Esophagus squamous epithelium (tissue), 5 donors: Measurements from ENCODE around the gene EEIG1. TPM values are rescaled to one million over a fixed set of nuclear protein-coding genes. Genes with fewer than 3 reads are reported as not detected.

ENCODE experiments used
- DNase-seq: peaks from one replicate; lab custom pipeline; 2025; lab: John Stamatoyannopoulos, UW
- H3K27ac ChIP-seq, 4 donors: fragments of 200-600 bp; sonication (generic); one replicate each; pipeline ENCODE4 v1.5.1; 2016 to 2019; ENCODE audit warnings: mild to moderate bottlenecking in 1 of 4
- H3K27me3 ChIP-seq, 4 donors: fragments of 200-600 bp; sonication (generic); 1 replicate in 3 of 4; 2 replicates in 1 of 4; pipeline versions ENCODE4 v1.5.1 to v1.6.0; 2017 to 2021; ENCODE audit warnings: antibody characterized with exemption in 1 of 4
- H3K36me3 ChIP-seq, 3 donors: fragments of 200-600 bp; sonication (generic); one replicate each; pipeline ENCODE4 v1.5.1; 2016 to 2019
- H3K4me1 ChIP-seq, 3 donors: fragments of 200-600 bp; sonication (generic); one replicate each; pipeline ENCODE4 v1.5.1; 2017 to 2019
- H3K4me3 ChIP-seq, 4 donors: fragments of 200-600 bp; sonication (generic); 1 replicate in 3 of 4; 2 replicates in 1 of 4; pipeline ENCODE4 v1.5.1; 2016 to 2019; ENCODE audit warnings: mild to moderate bottlenecking in 2 of 4, moderate library complexity in 1 of 4
- H3K9me3 ChIP-seq, 3 donors: fragments of 200-600 bp; sonication (generic); one replicate each; pipeline ENCODE4 v1.5.1; 2016 to 2019
- CTCF ChIP-seq, 6 experiments: fragments of 450-650 bp in 4 of 6; fragments of 200-600 bp in 2 of 6; sonication (generic) in 2 of 6; IDR thresholded peaks; one replicate each; pipeline ENCODE4 v1.5.1; 2016 to 2019; ENCODE audit warnings: antibody characterized with exemption in 6 of 6, mild to moderate bottlenecking in 4 of 6, moderate library complexity in 4 of 6
- POLR2A ChIP-seq, 4 donors: fragments of 450-650 bp; IDR thresholded peaks; one replicate each; pipeline ENCODE4 v1.6.1; 2017; ENCODE audit warnings: antibody characterized with exemption in 4 of 4, mild to moderate bottlenecking in 4 of 4, moderate library complexity in 3 of 4
- whole genome bisulfite sequencing, 2 donors: methylation state at CpG; one replicate each; pipeline ENCODE4 v1.1.5; 2018; 5-methylcytosine and 5-hydroxymethylcytosine counted together
- intact Hi-C: fragments of 100-400 bp; cut with DNase I; formaldehyde crosslinking; loops from one replicate; pipeline ENCODE4 v1.15.0; 2022
- total RNA-seq, 4 donors: library from RNA; depleted of rRNA; stranded (reverse); fragments of >200 nt; gene quantifications; one replicate each; pipeline ENCODE4 v1.1.0, GENCODE V29; 2016
- donor health status: DM: yes; HTN: yes; CAD: no.

Gene EEIG1
- total RNA-seq, 4 donors from 2014 or later = 16.9 to 65.0 (median 24.0) TPM

- no peaks in the 10 kb centered on the region for H3K36me3 ChIP-seq
- no peak for DNase-seq
- peaks cover 0 to 23% (median 5%) of the 10 kb centered on the region in 3 donors for H3K4me1 ChIP-seq
- H3K27ac ChIP-seq = peak overlapping the region in 3 of 4 donors; percentile 42 to 68 (median 61)
- TF ChIP-seq CTCF (IDR thresholded peaks at IDR 0.05) (no peak), POLR2A (IDR thresholded peaks at IDR 0.05) (no peak)
- no peak overlapping the region for H3K4me3 ChIP-seq
- 43 to 57% methylated on average over 9 to 10 of the region's 10 CpGs for WGBS, 2 donors
- intact Hi-C loops = no loop called here
- H3K27me3 ChIP-seq = no peaks in the 10 kb centered on the region
- H3K9me3 ChIP-seq = no peaks in the 10 kb centered on the region
These were observed 10.4 kb upstream of the EEIG1 start for GRCh38 chr9:127991017-127991756.

GRCh38 chr9:127990554-127990953, 9.8 kb upstream of the EEIG1 start:
- Histone ChIP-seq H3K9me3 (no peaks in the 10 kb centered on the region), H3K36me3 (no peaks in the 10 kb centered on the region), H3K4me1 (peaks cover 0 to 23% (median 5%) of the 10 kb centered on the region in 3 donors), H3K4me3 (no peak overlapping the region), H3K27me3 (no peaks in the 10 kb centered on the region), H3K27ac (peak overlapping the region in 3 of 4 donors; percentile 42 to 68 (median 61))
- no peak for DNase-seq
- intact Hi-C loops = no loop called here
- 78 to 88% methylated on average over 1 to 3 of the region's 3 CpGs for WGBS, 2 donors
- TF ChIP-seq POLR2A (IDR thresholded peaks at IDR 0.05) = no peak

- TF ChIP-seq CTCF (IDR thresholded peaks at IDR 0.05) = no peak
- TF ChIP-seq POLR2A (IDR thresholded peaks at IDR 0.05) = no peak
- Histone ChIP-seq H3K4me1 (peaks cover 0 to 25% (median 5%) of the 10 kb centered on the region in 3 donors), H3K27ac (no peak overlapping the region), H3K9me3 (no peaks in the 10 kb centered on the region), H3K4me3 (no peak overlapping the region), H3K27me3 (no peaks in the 10 kb centered on the region), H3K36me3 (no peaks in the 10 kb centered on the region)
- no peak for DNase-seq
- intact Hi-C loops = no loop called here
- 80 to 82% methylated on average over 1 to 3 of the region's 4 CpGs for WGBS, 2 donors
These were observed 8.3 kb upstream of the EEIG1 start for GRCh38 chr9:127989094-127989493.

GRCh38 chr9:127987103-127987614, 6.4 kb upstream of the EEIG1 start:
- no peak for TF ChIP-seq CTCF (IDR thresholded peaks at IDR 0.05)
- TF ChIP-seq POLR2A (IDR thresholded peaks at IDR 0.05) = no peak
- peak overlapping the region in 3 of 4 donors; percentile 22 to 71 (median 68) for H3K27ac ChIP-seq
- DNase-seq = no peak

GRCh38 chr9:127985011-127985410, 4.2 kb upstream of the EEIG1 start:
- DNase-seq = no peak
- H3K4me1 ChIP-seq = peaks cover 5 to 40% (median 7%) of the 10 kb centered on the region in 3 donors
- 93 to 94% methylated on average over 3 of the region's 3 CpGs for WGBS, 2 donors
- TF ChIP-seq POLR2A (IDR thresholded peaks at IDR 0.05) (no peak), CTCF (IDR thresholded peaks at IDR 0.05) (no peak)
- no peak overlapping the region for H3K27ac ChIP-seq
- no peaks in the 10 kb centered on the region for H3K27me3 ChIP-seq
- no peak overlapping the region for H3K4me3 ChIP-seq
- intact Hi-C loops = no loop called here
- H3K9me3 ChIP-seq = no peaks in the 10 kb centered on the region
- H3K36me3 ChIP-seq = no peaks in the 10 kb centered on the region

More at GRCh38 chr9:127987103-127987614, 6.4 kb upstream of the EEIG1 start:
- 66 to 77% methylated on average over 8 to 9 of the region's 9 CpGs for WGBS, 2 donors
- H3K27me3 ChIP-seq = no peaks in the 10 kb centered on the region
- H3K9me3 ChIP-seq = no peaks in the 10 kb centered on the region
- H3K4me3 ChIP-seq = no peak overlapping the region
- intact Hi-C loops = no loop called here
- no peaks in the 10 kb centered on the region for H3K36me3 ChIP-seq
- peaks cover 0 to 44% (median 5%) of the 10 kb centered on the region in 3 donors for H3K4me1 ChIP-seq
